HepG2 (cell line): Measurements from ENCODE around the gene MYO1E. TPM values are rescaled to one million over a fixed set of nuclear protein-coding genes. Genes with fewer than 3 reads are reported as not detected.

Source experiments
- ATF3 ChIP-seq: sonication (generic); formaldehyde crosslinking; IDR thresholded peaks from 2 replicates; pipeline ENCODE4 v1.4.0; 2020; ENCODE audit warnings: missing genetic modification reagents
- ATF7 ChIP-seq, 2 experiments: fragments of 450-650 bp in 1 of 2; sonication (generic) in 1 of 2; formaldehyde crosslinking in 1 of 2; IDR thresholded peaks; 2 replicates each; pipeline versions ENCODE4 v1.4.0 to v1.6.1; 2016 to 2020; ENCODE audit warnings: antibody characterized with exemption in 1 of 2, mild to moderate bottlenecking in 1 of 2, missing genetic modification reagents in 1 of 2
- CREM ChIP-seq, 2 experiments: sonication (generic) in 1 of 2; formaldehyde crosslinking in 1 of 2; IDR thresholded peaks; 2 replicates each; pipeline versions ENCODE4 v1.4.0 to v1.6.1; 2016 to 2020; ENCODE audit warnings: antibody characterized with exemption in 1 of 2, mild to moderate bottlenecking in 1 of 2, missing genetic modification reagents in 1 of 2
- FOSL2 ChIP-seq: sonication (generic); formaldehyde crosslinking; IDR thresholded peaks from 2 replicates; pipeline ENCODE4 v1.4.0; 2020; ENCODE audit warnings: missing genetic modification reagents
- FOXJ3 ChIP-seq: sonication (generic); formaldehyde crosslinking; IDR thresholded peaks from 2 replicates; pipeline ENCODE4 v1.4.0; 2020; ENCODE audit warnings: missing genetic modification reagents, mild to moderate bottlenecking, borderline replicate concordance
- HMG20A ChIP-seq: IDR thresholded peaks from 2 replicates; pipeline ENCODE4 v1.6.1; 2016; ENCODE audit warnings: borderline replicate concordance
- HMG20B ChIP-seq: conservative IDR thresholded peaks from 2 replicates; pipeline ENCODE4 v1.6.1; 2016; ENCODE audit warnings: missing genetic modification reagents, missing compliant biosample characterization
- HOXA3 ChIP-seq: sonication (generic); formaldehyde crosslinking; IDR thresholded peaks from 2 replicates; pipeline ENCODE4 v1.5.0; 2020; ENCODE audit warnings: missing genetic modification reagents
- IRF2 ChIP-seq: IDR thresholded peaks from 2 replicates; pipeline ENCODE4 v1.6.1; 2018; ENCODE audit warnings: missing genetic modification reagents, missing compliant biosample characterization
- MED1 ChIP-seq: sonication (generic); formaldehyde crosslinking; IDR thresholded peaks from 2 replicates; pipeline ENCODE4 v1.4.0; 2020; ENCODE audit warnings: missing genetic modification reagents
- MEIS2 ChIP-seq: sonication (generic); formaldehyde crosslinking; IDR thresholded peaks from 2 replicates; pipeline ENCODE4 v1.9.0; 2021; ENCODE audit warnings: mild to moderate bottlenecking, missing genetic modification reagents
- MLX ChIP-seq: IDR thresholded peaks from 2 replicates; pipeline ENCODE4 v1.6.1; 2016
- NR2F2 ChIP-seq: IDR thresholded peaks from 2 replicates; pipeline ENCODE4 v1.6.1; 2012; ENCODE audit warnings: low read depth, inconsistent platforms, borderline replicate concordance
- ONECUT2 ChIP-seq: sonication (generic); formaldehyde crosslinking; IDR thresholded peaks from 2 replicates; pipeline ENCODE4 v1.4.0; 2020; ENCODE audit warnings: missing genetic modification reagents
- PRDM15 ChIP-seq: sonication (generic); formaldehyde crosslinking; IDR thresholded peaks from 2 replicates; pipeline ENCODE4 v1.4.0; 2020; ENCODE audit warnings: missing genetic modification reagents
- PTBP1 ChIP-seq: fragments of 200-400 bp; formaldehyde crosslinking; IDR thresholded peaks from 2 replicates; pipeline ENCODE4 v1.6.1; 2018; ENCODE audit warnings: low read length, low read depth; ENCODE audit not compliant: poor library complexity, severe bottlenecking
- SAP130 ChIP-seq: IDR thresholded peaks from 2 replicates; pipeline ENCODE4 v1.6.1; 2016; ENCODE audit warnings: low read depth
- SOX5 ChIP-seq: IDR thresholded peaks from 2 replicates; pipeline ENCODE4 v1.6.1; 2016; ENCODE audit warnings: borderline replicate concordance
- THAP11 ChIP-seq: IDR thresholded peaks from 2 replicates; pipeline ENCODE4 v1.6.1; 2016; ENCODE audit warnings: missing biosample characterization, missing genetic modification reagents
- ZBTB8A ChIP-seq: sonication (generic); formaldehyde crosslinking; IDR thresholded peaks from 2 replicates; pipeline ENCODE4 v1.4.0; 2020; ENCODE audit warnings: mild to moderate bottlenecking, low read depth, missing genetic modification reagents, borderline replicate concordance
- ZNF124 ChIP-seq: sonication (generic); formaldehyde crosslinking; IDR thresholded peaks from 2 replicates; pipeline ENCODE4 v1.4.0; 2020; ENCODE audit warnings: missing genetic modification reagents
- ZNF331 ChIP-seq: sonication (generic); formaldehyde crosslinking; IDR thresholded peaks from 2 replicates; pipeline ENCODE4 v1.4.0; 2020; ENCODE audit warnings: missing genetic modification reagents
- ZNF503 ChIP-seq: sonication (generic); formaldehyde crosslinking; IDR thresholded peaks from 2 replicates; pipeline ENCODE4 v1.4.0; 2020; ENCODE audit warnings: missing genetic modification reagents
- ZNF616 ChIP-seq: sonication (generic); formaldehyde crosslinking; IDR thresholded peaks from 2 replicates; pipeline ENCODE4 v1.5.0; 2020; ENCODE audit warnings: low read depth, mild to moderate bottlenecking, missing genetic modification reagents
- ZNF768 ChIP-seq: sonication (generic); formaldehyde crosslinking; IDR thresholded peaks from 2 replicates; pipeline ENCODE4 v1.4.0; 2020; ENCODE audit warnings: missing genetic modification reagents
- polyA plus RNA-seq, 8 experiments: library from polyadenylated mRNA; depleted of rRNA in 3 of 8; stranded (reverse) in 7 of 8; unstranded in 1 of 8; fragments of >200 nt; fragmentation: Illumina TruSeq in 4 of 8; extraction: Trizol in 4 of 8; gene quantifications; 2 replicates each; pipeline versions ENCODE4 v1.2.1 to v1.2.3, GENCODE V29; 2011 to 2016; ENCODE audit warnings: low read depth in 4 of 8, missing spikeins in 1 of 8, mixed read lengths in 1 of 8; ENCODE audit not compliant: insufficient read depth in 1 of 8
- total RNA-seq, 5 experiments: library from RNA; depleted of rRNA; stranded (reverse); fragments of >200 nt; fragmentation: Illumina TruSeq; extraction: Trizol; gene quantifications; 2 replicates each; pipeline ENCODE4 v1.2.3, GENCODE V29; 2016; ENCODE audit warnings: low read depth in 1 of 5

Gene MYO1E
- total and polyA plus RNA-seq, 2 of the 13 experiments (the other 11 are each of a cell fraction or from before 2014, with no cell fraction given): 15.7 to 25.1 TPM

- TF ChIP-seq ZBTB8A (CRISPR knock-in tag) (no peak), ZNF503 (CRISPR knock-in tag) (peak; percentile 76), ONECUT2 (CRISPR knock-in tag) (peak; percentile 97), ZNF616 (CRISPR knock-in tag) (no peak), ZNF124 (CRISPR knock-in tag) (0 out of 2 replicates have a peak, but pooled peaks have one; percentile 30), ATF3 (CRISPR knock-in tag) (peak; percentile 48; the same call in 1 of the 2 replicates), HOXA3 (CRISPR knock-in tag) (peak; percentile 80), HMG20A (peak; percentile 75; the same call in 1 of the 2 replicates), ZNF331 (CRISPR knock-in tag) (peak; percentile 69; the same call in 1 of the 2 replicates), PRDM15 (0 out of 2 replicates have a peak, but pooled peaks have one; percentile 9), SAP130 (CRISPR knock-in tag) (peak; percentile 71), NR2F2 (0 out of 2 replicates have a peak, but pooled peaks have one; percentile 7), HMG20B (CRISPR knock-in tag) (no peak; the same call in 1 of the 2 replicates), THAP11 (CRISPR knock-in tag) (peak; percentile 42), FOSL2 (CRISPR knock-in tag) (peak; percentile 82), PTBP1 (no peak), MEIS2 (peak; percentile 22; the same call in 1 of the 2 replicates), SOX5 (peak; percentile 61; the same call in 1 of the 2 replicates), ATF7 (IDR thresholded peaks at IDR 0.05) (peak; percentile 57), ATF7 (CRISPR knock-in tag; IDR thresholded peaks at IDR 0.05) (no peak), ZNF768 (CRISPR knock-in tag) (no peak), FOXJ3 (CRISPR knock-in tag) (peak; percentile 42; the same call in 1 of the 2 replicates), IRF2 (0 out of 2 replicates have a peak, but pooled peaks have one; percentile 51), MLX (CRISPR knock-in tag) (0 out of 2 replicates have a peak, but pooled peaks have one; percentile 40), MED1 (CRISPR knock-in tag) (peak; percentile 44; the same call in 1 of the 2 replicates), CREM (IDR thresholded peaks at IDR 0.05) (peak; percentile 80), CREM (CRISPR knock-in tag; IDR thresholded peaks at IDR 0.05) (no peak)
These were observed 116.9 kb downstream of the MYO1E start (continued) for GRCh38 chr15:59255680-59256336.
